OCI-LY1 (cell line): ENCODE data around the gene CFAP53.

Source experiments
- CTCF ChIP-seq: fragments of 200-600 bp; sonication (generic), shearing (Covaris generic); IDR thresholded peaks from 2 replicates; pipeline ENCODE4 v1.5.1; 2017; ENCODE audit warnings: mild to moderate bottlenecking, antibody characterized with exemption, low read length, moderate library complexity, mixed read lengths
- EZH2 ChIP-seq: fragments of 200-600 bp; sonication (generic), shearing (Covaris generic); IDR thresholded peaks from 2 replicates; pipeline ENCODE4 v1.8.0; 2017; ENCODE audit warnings: borderline replicate concordance, mixed run types, mild to moderate bottlenecking, antibody characterized with exemption, low read length, moderate library complexity, mixed read lengths

- TF ChIP-seq CTCF, result no peak
- TF ChIP-seq EZH2, result no peak
Observed at GRCh38 chr18:50299626-50300388, 33.5 kb upstream of the CFAP53 start.
